Fibroblast of the aortic adventitia (primary cell): Measurements from ENCODE around the gene TMIGD2. TPM values are rescaled to one million over a fixed set of nuclear protein-coding genes. Genes with fewer than 3 reads are reported as not detected.
A peak's percentile ranks its signal among the peaks of the same experiment; 100 is the strongest.

Source experiments
- DNase-seq: peaks from one replicate; pipeline ENCODE4 v3.0.0-alpha.2; 2010; ENCODE audit warnings: low read depth
- H3K4me3 ChIP-seq: 2 replicates; pipeline ENCODE4 v1.5.1; 2011; ENCODE audit warnings: low read depth, mild to moderate bottlenecking, control low read depth, low read length, moderate library complexity
- CTCF ChIP-seq: IDR thresholded peaks from 2 replicates; pipeline ENCODE4 v1.5.1; 2011; ENCODE audit warnings: mild to moderate bottlenecking, low read length, control low read depth, inconsistent platforms; ENCODE audit not compliant: insufficient read depth
- total RNA-seq: library from RNA; depleted of rRNA; stranded (reverse); fragments of >200 nt; gene quantifications from 2 replicates; pipeline ENCODE4 v1.2.3, GENCODE V29; 2012; ENCODE audit warnings: low replicate concordance

Gene TMIGD2
- total RNA-seq, 1 donor: not detected

- DNase-seq: peak; percentile 63
- no peak for TF ChIP-seq CTCF
- H3K4me3 ChIP-seq: peak within 1 kb of the TSS; percentile 82
These were observed 41.5 kb upstream of the TMIGD2 start, which contains the start of gene MPND for GRCh38 chr19:4343370-4344307. Gene MPND (plus strand): TSS chr19:4343562. CDS start chr19:4343594, 32 bp downstream.

GRCh38 chr19:4342615-4343369 lies 40.6 kb upstream of the TMIGD2 start:
- TF ChIP-seq CTCF: peak; percentile 46
- peak; percentile 100 for DNase-seq
- H3K4me3 ChIP-seq: peak overlapping the region; percentile 82

- no peak for TF ChIP-seq CTCF
- H3K4me3 ChIP-seq: peak overlapping the region; percentile 73
- DNase-seq: no peak
These were observed 40.1 kb upstream of the TMIGD2 start for GRCh38 chr19:4342314-4342614.

GRCh38 chr19:4338441-4339355 lies 36.5 kb upstream of the TMIGD2 start, which contains the start of gene STAP2:
Gene STAP2 (minus strand): TSS chr19:4338827. CDS start chr19:4338753, 74 bp downstream.
- DNase-seq: no peak
- no peak for TF ChIP-seq CTCF

GRCh38 chr19:4337906-4338440 lies 35.8 kb upstream of the TMIGD2 start:
- H3K4me3 ChIP-seq: peak overlapping the region; percentile 54
- peak; percentile 21 for DNase-seq
- no peak for TF ChIP-seq CTCF

More at GRCh38 chr19:4338441-4339355, 36.5 kb upstream of the TMIGD2 start, which contains the start of gene STAP2:
- peak within 1 kb of the TSS; percentile 54 for H3K4me3 ChIP-seq
